ENCODE measurements around the gene CCR1. TPM values are rescaled to one million over a fixed set of nuclear protein-coding genes. Genes with fewer than 3 reads are reported as not detected.

Gene CCR1
- 0.19 and 0.46 TPM in 2 replicates for total RNA-seq (2014; rRNA removed)
- not detected for polyA plus RNA-seq (2012)

DNA sequence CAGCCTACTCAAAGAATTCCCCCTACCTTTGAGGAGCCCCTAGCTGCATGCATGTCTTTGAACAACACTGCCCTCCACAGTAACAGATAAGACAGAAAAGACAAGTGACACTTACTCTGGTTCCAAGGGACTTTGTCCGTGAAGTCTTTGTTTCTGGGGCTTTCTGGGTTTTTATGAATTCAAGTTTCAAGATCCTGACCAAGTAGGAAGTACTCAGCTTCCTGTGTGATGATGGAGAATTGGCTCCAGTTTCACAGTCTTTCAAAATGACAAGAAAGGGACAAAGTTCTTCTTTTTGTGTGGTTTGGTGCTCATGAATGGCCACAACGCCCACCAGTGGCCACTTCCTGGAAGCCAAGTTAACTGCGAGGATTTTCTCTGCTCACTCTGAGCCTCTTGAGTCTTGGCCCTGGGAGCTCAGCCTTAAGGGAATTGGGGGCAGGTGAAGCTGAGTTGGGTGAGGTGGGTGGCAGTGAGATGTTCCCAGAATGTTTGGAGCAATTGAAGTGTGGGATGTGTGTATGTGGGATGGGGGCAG is at the start of gene CCR1:
Gene CCR1, minus strand, starts transcription at position 147 of the 538 bp plus-strand sequence. CDS start 4,000 bp downstream, outside the sequence.
- peak; percentile 66 for DNase-seq (ENCODE audit: low read depth)

DNA sequence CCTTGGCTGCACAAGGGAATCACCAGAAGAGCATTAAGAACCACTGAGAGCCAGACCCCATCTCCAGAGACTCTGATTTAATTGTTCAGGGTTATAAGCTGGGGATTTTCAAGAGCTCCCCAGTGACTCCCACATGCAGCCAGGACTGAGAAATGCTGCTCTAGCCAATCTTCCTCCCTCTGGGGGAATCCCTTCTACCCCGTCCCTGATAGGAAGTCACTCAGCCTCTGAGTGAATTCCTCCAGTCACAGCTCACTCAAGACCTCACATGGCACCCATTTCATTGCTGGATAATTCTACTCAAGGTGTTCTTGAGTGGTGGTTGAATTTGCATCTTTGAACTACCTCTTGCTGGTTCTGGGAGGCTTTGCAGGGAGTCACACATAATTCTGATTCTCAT is 44.9 kb upstream of the CCR1 start:
- no peak for DNase-seq (ENCODE audit: low read depth)

DNA sequence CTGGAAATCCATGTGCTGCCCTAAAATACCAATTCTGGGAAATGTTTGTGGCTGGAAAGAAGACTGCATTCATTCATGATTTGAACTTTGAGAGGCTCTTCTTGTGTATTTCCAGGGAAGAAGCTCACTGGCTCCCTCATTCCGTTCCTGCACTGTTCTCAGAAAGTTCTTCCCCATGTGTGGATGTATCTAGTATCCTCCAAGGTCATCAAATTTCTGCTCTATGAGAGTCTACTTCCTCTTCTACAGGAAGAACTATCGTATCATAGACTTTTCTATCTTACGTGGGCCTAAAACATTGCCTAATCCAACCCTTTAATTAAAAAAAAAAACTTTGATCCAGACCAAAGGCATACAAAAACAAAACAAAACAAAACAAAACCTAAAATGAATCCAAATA is 37.0 kb upstream of the CCR1 start:
- DNase-seq (ENCODE audit: low read depth), result no peak

DNA sequence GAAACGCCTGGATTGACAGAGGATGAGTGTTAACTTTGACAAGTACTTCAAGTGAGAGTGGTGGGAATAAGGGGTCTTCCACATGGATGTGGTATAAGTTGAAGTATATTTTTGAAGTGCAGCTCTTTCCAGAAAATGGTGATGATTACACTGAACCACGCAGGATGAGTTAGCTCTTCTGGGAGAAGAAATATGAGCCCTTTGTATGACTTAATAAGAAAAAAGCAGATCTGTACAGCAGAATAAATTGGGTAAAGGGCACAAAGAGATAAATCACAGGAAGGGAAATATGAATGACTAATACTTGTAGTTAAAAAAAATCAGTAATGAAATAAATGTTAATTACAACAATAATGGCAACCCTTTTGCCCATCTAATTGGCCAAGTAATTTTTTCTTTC is 35.4 kb upstream of the CCR1 start:
- no peak for DNase-seq (ENCODE audit: low read depth)

DNA sequence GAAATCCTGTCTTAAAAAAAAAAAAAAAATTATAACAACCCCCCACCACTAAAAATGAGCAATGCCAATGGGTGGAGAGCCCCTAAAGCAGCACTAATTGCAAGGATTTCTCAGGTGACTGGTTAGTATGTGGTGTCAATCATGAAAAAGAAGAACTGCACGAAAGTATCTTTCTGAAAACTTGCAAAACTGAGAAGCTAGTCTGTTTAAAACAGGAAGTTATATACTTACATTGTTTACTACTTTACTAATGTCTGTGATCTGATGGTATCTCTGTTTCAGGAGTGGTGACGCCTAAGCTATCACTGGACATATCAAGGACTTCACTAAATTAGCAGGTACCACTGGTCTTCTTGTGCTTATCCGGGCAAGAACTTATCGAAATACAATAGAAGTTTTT is 34.0 kb upstream of the CCR1 start, which contains the start of gene CCR3:
Gene CCR3, plus strand, starts transcription at position 341 of the 400 bp plus-strand sequence. CDS start 22,699 bp downstream, outside the sequence.
- no peak for DNase-seq (ENCODE audit: low read depth)

DNA sequence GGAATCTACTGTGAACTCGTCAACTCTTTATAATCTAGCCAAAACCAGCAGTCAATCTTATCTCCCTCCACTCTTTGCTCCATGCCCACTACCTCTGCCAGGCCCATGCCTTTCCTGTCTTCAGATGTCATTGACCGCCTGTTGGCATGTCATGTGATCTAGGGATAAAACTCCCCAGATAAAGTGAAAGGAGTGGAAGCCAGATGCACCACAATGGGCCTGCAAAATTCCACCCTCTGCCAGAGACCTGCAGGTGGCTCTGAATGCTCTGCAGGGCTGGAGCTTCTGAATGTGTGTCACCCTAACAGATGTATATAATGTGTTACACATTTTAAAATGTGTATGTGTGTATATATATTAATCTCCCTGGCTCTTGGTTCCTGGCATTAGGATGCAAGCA is 31.8 kb upstream of the CCR1 start:
- no peak for DNase-seq (ENCODE audit: low read depth)

DNA sequence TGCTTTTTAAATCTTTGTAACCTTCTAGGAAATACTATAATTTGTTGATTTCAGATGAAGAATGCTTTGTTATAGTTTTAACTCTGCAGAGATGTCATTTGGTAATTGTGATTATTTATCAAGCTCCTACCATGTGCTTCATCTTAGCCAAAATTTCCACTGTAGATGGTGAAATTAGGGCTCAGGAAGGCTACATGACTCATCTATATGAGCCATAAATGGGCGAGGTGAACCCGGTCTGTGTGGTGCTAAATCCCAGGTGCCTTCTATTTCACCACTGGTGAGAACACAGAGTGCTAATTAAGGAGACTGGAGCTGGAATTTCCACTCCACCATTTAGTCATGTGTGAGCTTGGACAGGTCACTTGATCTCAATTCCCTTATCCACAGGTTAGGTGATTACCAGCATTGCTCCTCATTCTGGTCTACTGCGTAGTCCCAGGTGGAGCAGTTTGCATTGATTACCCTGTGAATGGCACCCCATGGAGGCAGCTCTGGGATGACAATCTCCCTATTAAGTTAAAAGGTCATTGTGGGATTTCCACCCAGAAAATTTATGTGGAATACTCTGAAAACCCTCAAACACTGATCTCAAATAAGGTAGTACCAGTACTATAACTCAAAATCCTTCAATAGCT is 31.3 kb upstream of the CCR1 start:
- no peak for DNase-seq (ENCODE audit: low read depth)

DNA sequence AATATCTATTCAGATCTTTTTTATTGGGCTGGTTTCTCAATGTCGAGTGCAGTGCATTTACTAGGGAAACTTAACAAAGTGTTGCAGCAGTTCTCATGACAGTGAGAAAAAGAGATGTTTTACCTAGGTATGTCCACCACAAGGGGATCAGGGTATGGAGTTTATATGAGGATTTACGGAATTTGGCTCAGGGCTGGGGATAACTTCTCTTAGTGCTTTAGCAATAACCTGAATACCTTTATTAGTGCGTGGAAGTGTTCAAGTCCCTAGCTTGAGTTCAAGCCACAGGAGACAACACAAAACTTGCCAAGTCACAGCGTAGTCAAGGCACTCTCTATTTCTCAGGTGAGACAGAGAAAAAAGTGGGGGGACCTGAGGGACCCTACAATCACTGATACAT is 30.3 kb upstream of the CCR1 start:
- DNase-seq (ENCODE audit: low read depth), result no peak

DNA sequence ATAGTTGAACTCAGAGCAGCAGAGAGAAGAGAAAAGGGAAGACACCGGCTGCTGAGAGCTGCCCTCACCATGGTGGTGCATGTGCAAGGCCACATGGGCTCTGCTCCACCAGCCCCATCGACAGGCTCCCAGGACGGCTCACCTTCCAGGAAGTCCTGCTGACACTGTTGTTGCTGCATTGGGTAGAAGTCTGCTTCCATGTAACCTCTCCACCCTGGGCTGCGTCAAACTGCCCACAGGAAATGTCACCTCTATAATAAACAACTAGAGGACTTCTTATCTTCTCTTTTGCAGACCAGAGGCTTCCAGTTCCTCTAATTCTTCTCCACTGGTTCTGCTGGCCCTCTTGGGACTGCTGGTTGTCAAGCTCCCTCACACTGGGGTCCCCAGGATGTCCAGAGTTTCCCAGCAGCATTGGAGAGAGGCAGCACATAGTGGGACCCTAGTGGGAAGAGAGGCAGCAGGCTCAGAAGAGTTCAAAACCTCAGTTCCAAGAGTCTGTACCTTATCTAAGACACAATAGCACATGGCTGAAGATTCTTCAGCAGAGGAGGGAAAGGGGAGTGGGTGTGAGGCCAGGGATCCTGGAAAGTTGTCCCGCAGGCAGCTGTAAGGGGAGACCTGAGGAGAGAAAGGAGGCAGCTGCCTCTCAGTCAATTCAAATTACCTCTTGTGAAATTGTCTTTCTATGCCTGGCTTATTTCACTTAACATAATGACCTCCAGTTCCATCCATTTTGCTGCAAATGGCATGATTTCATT is 28.4 kb upstream of the CCR1 start:
- DNase-seq (ENCODE audit: low read depth), result no peak

DNA sequence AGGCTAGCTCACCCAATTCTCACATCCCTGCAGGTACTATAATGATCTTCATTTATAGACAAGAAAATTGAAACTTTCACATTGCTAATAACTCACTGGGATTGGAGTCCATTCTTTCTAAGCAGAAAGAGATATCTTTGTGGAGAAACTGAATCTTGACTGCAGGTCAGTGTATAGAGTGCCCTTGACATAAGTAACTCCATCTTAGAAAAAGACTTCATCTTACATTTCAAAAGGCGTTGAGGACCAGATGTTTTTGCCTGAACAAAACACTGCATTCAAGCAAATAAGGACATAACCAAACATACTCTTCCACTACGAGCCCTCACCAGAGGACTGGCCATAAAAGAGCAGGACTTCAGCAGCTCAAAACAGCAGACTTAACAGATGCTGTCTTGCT is 27.3 kb upstream of the CCR1 start:
- no peak for DNase-seq (ENCODE audit: low read depth)

DNA sequence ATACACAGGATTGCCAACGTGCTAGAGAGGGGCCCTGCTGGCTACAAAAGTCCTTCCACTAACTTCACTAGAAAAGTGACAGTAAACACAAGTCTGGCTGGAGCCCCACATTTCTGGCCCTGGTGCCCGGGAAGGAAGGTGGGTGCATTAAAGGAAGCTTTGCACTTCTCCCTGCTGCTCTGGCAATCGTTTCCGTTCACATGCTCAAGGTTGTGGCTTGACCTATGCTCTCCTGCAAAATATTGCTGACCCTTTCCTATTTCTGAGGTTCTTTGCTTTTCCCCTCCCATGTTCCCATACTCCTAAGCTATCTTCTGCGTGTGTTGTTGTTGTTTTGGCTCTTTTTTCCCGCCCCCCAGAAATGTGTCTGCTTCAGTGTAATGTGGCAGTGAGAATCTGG is 25.1 kb upstream of the CCR1 start:
- DNase-seq (ENCODE audit: low read depth), result no peak

DNA sequence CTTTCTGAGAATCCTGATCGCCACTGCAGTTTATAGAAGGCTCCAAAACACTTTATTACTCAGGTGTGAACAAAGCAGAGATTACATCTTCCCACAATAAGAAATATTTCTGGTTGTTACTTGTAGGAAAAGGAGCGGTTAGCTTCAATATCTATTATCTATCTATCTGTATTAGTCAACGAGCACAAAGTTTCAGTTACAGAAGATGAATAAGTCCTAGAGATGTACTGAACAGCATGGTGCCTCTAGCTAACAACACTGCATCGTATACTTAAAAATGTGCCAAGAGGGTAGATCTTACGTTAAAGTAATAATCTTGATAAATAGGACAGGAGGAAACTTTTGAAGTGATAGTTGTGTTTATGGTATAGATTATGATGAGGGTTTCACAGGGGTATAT is 23.2 kb upstream of the CCR1 start:
- no peak for DNase-seq (ENCODE audit: low read depth)

DNA sequence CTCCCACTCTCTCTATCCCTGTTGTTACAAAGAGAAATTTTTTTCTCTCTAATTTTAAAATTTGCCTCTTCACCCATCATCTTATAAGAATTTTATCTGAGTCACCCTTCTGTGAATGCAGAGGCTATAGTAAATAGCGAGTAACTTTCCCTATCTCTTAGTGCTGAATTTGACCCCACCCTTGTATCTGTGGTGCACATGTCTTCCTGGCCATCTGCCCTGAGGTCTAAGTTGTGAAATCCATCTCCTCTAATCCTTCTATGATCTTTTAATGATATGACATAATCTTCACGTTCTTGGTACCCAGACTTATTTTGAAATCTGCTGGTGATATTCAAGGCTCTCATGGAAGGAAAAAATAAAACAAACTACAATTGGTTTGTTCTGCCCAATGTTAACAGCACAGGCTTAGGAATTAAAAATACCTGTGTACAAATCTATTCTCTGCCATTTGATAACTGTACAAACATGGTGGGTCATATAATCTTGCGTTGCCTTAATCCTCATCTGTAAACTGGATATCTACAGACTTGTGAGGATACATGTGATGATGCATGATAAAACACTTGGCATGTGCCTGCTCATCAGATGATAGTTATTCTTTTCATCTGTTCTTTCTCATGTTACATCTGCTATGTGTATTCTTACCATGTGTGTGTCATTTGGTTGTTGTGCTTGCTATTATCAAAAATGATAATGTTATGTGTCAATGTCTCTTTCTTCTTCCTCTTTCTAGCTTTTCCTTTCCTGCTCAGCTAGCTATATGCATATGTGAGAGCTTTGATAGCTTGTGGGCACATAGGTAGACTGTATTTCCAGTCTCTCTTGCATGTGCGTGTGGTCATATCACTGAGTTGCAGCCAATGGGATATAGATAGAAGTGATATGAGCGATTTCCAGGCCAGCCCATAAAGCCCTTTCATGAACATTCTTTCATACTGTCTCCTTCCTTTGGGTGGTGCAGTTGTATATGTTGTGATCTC is 20.4 kb upstream of the CCR1 start:
- peak; percentile 80 for DNase-seq (ENCODE audit: low read depth)

DNA sequence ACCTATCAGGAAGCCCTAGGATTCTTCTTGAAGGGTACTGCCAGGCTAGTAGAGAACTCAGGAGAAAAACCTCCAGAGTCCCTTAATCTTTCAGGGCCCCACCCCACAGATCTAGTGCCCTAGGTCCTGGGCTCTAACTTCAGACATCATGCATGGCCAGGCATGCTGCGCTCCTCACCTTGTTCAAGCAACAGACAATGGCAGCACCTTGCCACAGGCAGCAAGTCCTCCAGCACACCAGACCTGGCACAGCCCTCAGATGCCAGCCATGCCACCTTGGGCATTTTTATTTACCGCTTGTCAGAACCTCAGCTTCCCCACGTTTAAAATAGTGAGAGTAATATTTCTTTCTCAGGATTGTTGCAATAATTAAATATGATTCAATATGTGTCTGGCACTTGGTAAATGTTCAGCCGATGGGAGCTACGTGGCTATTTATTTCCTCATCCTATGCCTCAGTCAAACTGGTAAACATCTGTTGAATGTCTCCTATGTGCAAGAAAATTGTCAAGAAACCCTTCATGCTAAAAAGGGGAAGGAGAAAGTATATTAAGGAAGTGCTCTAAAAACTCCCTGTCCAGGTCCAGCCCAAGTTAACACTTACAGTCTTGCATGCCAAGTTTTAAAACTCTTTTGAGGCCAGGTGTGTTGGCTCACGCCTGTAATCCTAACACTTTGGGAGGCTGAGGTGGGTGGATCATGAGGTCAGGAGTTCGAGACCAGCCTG is 14.5 kb upstream of the CCR1 start:
- no peak for DNase-seq (ENCODE audit: low read depth)

DNA sequence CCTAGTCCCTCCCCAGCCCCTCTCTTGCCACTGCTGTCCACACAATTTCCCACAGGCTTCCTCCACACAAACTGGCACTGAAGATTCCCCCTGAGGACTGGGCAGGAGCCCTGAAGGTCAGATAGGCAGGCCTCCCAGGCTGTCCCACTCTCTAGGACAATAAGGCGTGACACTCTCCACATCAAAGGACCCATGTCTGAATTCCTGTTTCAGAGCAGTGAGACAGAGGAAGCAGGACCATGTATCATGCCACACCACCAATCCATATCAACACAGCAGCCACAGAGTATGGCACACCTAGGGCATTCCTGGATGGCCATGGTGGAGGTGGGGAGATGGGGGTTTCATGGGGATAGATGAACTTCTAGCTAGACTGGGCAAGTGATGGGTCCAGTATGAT is 13.8 kb upstream of the CCR1 start:
- no peak for DNase-seq (ENCODE audit: low read depth)

DNA sequence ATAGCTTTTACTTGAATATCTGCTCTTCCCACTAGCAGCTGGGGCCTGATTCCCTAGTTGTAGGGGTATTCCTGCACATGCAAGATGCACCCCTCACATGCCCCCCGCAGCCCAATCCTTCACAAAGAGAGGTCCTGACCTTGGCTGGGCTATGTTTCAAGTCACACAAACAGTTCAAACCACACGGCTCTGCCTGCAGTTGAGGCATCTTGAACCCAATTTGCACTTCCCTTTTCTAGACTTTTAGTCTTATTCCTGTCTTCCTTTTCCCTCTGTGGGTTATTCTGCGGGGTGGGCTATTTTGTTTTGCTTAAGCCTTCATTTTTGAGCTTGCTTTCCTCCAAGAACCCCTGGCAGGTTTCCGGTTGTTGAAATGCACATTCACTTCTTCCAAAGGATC is 13.3 kb upstream of the CCR1 start:
- DNase-seq (ENCODE audit: low read depth), result no peak

DNA sequence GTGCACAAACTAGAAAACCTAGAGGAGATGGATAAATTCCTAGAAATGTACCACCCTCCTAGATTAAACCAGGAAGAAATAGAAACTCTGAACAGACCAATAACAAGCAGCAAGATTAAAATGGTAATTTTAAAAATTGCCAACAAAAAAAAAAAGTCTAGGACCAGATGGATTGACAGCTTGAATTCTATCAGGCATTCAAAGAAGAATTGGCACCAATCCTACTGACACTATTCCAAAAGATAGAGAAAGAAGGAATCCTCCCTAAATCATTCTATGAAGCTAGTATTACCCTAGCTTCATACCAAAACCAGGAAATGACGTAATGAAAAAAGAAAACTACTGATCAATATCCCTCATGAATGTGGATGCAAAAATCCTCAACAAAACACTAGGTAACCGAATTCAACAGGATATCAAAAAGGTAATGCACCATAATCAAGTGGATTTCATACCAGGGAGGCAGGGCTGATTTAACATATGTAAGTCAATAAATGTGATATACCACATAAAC is 10.1 kb upstream of the CCR1 start:
- DNase-seq (ENCODE audit: low read depth), result no peak

DNA sequence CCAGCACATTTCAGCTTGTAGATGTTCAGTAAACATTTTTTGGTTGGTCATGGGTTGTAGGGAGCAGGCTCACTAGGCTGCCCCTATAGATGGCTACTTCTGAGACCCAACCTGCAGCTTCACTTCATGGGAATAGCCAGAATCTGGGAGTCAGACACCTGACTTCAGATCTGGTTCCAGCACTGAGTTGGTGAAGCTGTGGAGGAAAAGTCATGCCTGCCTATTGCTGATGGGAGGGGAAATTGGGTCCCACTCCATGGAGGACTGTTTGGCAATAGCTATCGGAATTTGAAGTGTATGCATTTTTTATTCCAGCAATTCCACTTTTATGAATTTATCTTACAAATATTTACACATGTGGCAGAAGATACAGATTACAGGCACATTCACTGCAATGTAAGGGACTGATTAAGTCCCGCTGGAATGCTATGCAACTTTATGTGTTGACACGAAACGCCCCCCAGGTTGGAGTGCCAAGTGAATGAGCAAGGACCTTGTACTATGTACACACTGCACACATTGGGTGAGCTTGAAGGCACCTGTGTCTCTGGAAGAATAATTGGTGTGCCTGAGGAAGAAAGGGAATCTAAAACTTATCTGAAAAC is 7.8 kb upstream of the CCR1 start:
- DNase-seq (ENCODE audit: low read depth), result no peak

DNA sequence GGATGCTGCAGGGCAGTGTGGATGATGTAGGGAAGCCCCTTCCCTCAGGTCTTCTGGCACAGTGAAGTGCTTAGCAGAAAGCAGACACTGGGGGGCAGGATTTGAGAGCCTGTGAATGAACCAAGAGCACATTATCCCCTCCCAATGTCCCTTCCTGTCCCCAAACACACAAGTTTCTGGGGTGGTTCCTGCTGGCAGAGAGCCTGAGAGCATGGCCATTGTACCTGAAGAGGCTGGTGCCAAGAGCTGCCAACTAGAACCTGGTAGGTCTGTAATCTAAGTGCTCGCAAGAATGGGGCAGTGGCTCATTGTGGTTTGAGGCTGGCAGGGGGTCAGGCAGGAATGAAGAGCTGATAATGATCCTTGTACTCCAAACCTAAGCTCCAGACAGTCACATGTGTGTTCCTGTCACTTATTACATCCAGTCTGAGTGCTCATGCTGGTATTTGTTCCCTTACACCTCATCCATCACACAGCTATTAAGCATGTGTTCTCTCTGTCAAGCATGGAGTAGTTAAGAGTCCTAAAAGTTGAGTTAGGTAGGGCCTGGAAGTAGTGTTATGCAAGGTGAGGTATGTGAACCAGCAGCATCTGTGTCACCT is 6.7 kb upstream of the CCR1 start:
- no peak for DNase-seq (ENCODE audit: low read depth)

DNA sequence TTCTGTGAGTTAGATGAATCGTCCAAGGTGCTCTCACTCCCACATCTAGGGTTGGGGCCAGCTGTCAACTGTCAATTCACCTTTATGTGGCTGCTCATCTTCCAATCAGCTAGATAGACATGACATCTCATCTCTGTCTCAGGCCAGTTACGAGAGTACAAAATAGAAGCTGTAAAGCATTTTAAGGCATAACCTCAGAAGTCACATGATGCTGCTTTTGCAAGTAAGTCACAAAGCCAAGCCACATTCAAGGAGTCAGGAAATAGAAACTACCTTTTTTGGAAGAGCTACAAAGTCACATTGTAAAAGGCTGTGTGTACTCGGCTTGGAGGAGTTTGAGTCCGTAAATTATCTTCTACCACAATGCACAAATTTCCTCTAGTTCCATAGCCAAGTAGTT is 5.1 kb upstream of the CCR1 start:
- DNase-seq (ENCODE audit: low read depth), result peak; percentile 12

Measured in LHCN-M2 (cell line).